ENCODE measurements around the gene CCDC183. TPM values are rescaled to one million over a fixed set of nuclear protein-coding genes. Genes with fewer than 3 reads are reported as not detected.

Gene CCDC183
- polyA plus RNA-seq, 1 donor from 2014 or later, result 5.5 TPM

DNA sequence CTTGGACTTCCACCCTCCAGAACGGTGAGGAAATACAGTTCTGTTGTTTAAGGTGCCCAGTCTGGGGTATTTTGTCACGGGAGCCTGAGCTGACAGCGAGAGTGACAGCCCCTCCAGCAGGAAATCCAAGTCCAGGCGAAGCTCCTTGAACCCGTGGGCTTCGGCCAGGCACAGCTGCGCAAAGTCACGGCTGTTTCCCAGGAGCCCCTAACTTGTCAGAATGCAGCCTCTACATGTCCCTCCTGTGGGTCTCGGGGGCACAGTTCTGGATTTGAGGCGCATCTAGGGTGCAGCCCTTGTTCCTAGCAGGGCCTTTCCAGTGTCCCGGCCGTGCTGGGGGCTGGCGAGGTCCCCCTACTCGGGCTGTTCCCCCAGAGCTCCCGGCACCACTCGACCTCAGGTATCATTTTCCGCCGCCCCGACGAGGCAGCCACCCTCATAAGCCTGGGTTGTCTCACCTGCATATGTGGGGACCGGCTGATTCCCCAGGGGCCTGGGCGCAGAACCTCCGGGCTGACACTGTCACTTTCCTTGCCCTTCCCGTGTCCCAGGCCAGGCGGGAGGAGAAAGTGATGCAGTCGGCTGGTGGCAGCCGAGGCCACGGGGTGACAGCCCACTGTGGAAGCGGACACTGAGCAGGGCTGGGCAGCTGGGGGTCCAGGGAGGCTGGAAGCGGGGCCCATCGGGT, 42.6 kb upstream of the CCDC183 start:
- no peaks in the 10 kb centered on the region for H3K9me3 ChIP-seq (ENCODE audit: low read length)
- no peaks in the 10 kb centered on the region for H3K9me2 ChIP-seq (ENCODE audit: insufficient read depth, low read length)
- H3K36me3 ChIP-seq (ENCODE audit: insufficient read depth, low read length), result no peaks in the 10 kb centered on the region
- H3K27ac ChIP-seq (ENCODE audit: low read length), result no peak overlapping the region
- no peaks in the 10 kb centered on the region for H3K27me3 ChIP-seq (ENCODE audit: insufficient read depth, low read depth, low read length)
- H2AFZ ChIP-seq (ENCODE audit: low read depth, low read length), result no peak overlapping the region
- H3F3A ChIP-seq (ENCODE audit: insufficient read depth, low read length, poor library complexity, severe bottlenecking), result no peaks in the 10 kb centered on the region
- TF ChIP-seq POLR2AphosphoS5 (IDR thresholded peaks at IDR 0.05), result no peak
- TF ChIP-seq CTCF (IDR thresholded peaks at IDR 0.05; ENCODE audit: poor library complexity, severe bottlenecking), result no peak
- TF ChIP-seq EP300 (conservative IDR thresholded peaks at IDR 0.05; ENCODE audit: poor library complexity, severe bottlenecking), result no peak
- H3K4me2 ChIP-seq (ENCODE audit: low read length), result no peak overlapping the region
- H3K79me2 ChIP-seq (replicated peaks; ENCODE audit: insufficient read depth, low read length), result no peaks in the 10 kb centered on the region
- no peak overlapping the region for H3K4me3 ChIP-seq (ENCODE audit: low read length)
- no peaks in the 10 kb centered on the region for H4K20me1 ChIP-seq (ENCODE audit: insufficient read depth)
- no peak overlapping the region for H3K9ac ChIP-seq (ENCODE audit: low read length)

DNA sequence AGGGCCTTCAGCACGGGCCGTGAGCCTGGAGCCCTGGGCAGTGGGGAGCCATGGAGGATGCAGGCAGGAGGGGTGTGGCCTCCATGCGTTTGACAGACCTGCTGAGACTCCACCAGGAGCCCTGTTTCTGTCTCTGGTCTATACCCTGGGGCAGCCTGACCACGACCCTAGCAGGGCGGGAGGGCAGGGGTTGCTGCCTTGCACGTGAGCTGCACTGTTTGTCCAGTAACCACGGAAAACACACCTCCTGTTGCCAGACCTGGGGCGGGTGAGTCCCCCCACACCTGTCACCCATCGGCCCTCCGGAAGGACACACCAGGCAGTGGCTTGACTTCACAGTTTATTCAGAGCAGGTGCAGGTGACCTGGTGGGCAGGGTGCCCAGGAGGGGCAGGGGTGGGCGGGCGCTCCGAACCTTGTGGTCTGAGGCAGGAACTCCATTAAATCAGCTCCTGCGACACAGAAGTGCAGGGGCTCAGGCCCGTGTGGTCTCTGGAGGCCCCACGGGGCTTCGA, 42.0 kb upstream of the CCDC183 start:
- TF ChIP-seq EP300 (conservative IDR thresholded peaks at IDR 0.05; ENCODE audit: poor library complexity, severe bottlenecking), result no peak
- TF ChIP-seq RAD21 (conservative IDR thresholded peaks at IDR 0.05), result no peak
- no peak for TF ChIP-seq POLR2AphosphoS5 (IDR thresholded peaks at IDR 0.05)
- no peak for TF ChIP-seq SMC3 (conservative IDR thresholded peaks at IDR 0.05; ENCODE audit: poor library complexity)
- no peak for TF ChIP-seq EZH2 (IDR thresholded peaks at IDR 0.05; ENCODE audit: borderline replicate concordance, insufficient read depth, low read length, poor library complexity, severe bottlenecking)
- TF ChIP-seq, protein P1, sequence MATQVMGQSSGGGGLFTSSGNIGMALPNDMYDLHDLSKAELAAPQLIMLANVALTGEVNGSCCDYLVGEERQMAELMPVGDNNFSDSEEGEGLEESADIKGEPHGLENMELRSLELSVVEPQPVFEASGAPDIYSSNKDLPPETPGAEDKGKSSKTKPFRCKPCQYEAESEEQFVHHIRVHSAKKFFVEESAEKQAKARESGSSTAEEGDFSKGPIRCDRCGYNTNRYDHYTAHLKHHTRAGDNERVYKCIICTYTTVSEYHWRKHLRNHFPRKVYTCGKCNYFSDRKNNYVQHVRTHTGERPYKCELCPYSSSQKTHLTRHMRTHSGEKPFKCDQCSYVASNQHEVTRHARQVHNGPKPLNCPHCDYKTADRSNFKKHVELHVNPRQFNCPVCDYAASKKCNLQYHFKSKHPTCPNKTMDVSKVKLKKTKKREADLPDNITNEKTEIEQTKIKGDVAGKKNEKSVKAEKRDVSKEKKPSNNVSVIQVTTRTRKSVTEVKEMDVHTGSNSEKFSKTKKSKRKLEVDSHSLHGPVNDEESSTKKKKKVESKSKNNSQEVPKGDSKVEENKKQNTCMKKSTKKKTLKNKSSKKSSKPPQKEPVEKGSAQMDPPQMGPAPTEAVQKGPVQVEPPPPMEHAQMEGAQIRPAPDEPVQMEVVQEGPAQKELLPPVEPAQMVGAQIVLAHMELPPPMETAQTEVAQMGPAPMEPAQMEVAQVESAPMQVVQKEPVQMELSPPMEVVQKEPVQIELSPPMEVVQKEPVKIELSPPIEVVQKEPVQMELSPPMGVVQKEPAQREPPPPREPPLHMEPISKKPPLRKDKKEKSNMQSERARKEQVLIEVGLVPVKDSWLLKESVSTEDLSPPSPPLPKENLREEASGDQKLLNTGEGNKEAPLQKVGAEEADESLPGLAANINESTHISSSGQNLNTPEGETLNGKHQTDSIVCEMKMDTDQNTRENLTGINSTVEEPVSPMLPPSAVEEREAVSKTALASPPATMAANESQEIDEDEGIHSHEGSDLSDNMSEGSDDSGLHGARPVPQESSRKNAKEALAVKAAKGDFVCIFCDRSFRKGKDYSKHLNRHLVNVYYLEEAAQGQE (IDR thresholded peaks at IDR 0.05; ENCODE audit: borderline replicate concordance), result no peak
- no peak for TF ChIP-seq CTCF (IDR thresholded peaks at IDR 0.05; ENCODE audit: poor library complexity, severe bottlenecking)
- no peak for TF ChIP-seq MXI1 (conservative IDR thresholded peaks at IDR 0.05; ENCODE audit: poor library complexity, severe bottlenecking)
- TF ChIP-seq TAF1 (IDR thresholded peaks at IDR 0.05; ENCODE audit: low read depth), result no peak
- no peaks in the 10 kb centered on the region for H3K9me2 ChIP-seq (ENCODE audit: insufficient read depth, low read length)

More for the DNA sequence above, 42.0 kb upstream of the CCDC183 start:
- H3K9me3 ChIP-seq (ENCODE audit: low read length), result no peaks in the 10 kb centered on the region
- no peaks in the 10 kb centered on the region for H3K27me3 ChIP-seq (ENCODE audit: insufficient read depth, low read depth, low read length)
- no peaks in the 10 kb centered on the region for H3K36me3 ChIP-seq (ENCODE audit: insufficient read depth, low read length)
- no peak overlapping the region for H3K9ac ChIP-seq (ENCODE audit: low read length)
- H2AFZ ChIP-seq (ENCODE audit: low read depth, low read length), result no peak overlapping the region
- H3K27ac ChIP-seq (ENCODE audit: low read length), result no peak overlapping the region
- H3F3A ChIP-seq (ENCODE audit: insufficient read depth, low read length, poor library complexity, severe bottlenecking), result no peaks in the 10 kb centered on the region
- no peaks in the 10 kb centered on the region for H4K20me1 ChIP-seq (ENCODE audit: insufficient read depth)
- H3K4me2 ChIP-seq (ENCODE audit: low read length), result no peak overlapping the region
- no peak overlapping the region for H3K4me3 ChIP-seq (ENCODE audit: low read length)
- H3K79me2 ChIP-seq (replicated peaks; ENCODE audit: insufficient read depth, low read length), result no peaks in the 10 kb centered on the region

Data from neural cell (in vitro differentiated cells).